Activated T-cell treated with anti-CD3 and anti-CD28 coated beads, Interleukin-2, amount 50 U/mL, for 4 hours (primary cell): ENCODE data around the gene CD52. TPM values are rescaled to one million over a fixed set of nuclear protein-coding genes. Genes with fewer than 3 reads are reported as not detected.

Source experiments
- ATAC-seq, 2 donors: fragments of 200-7000 bp; cut with Tn5 transposase; one replicate each; pipeline ENCODE4 v1.10.0; 2021
- DNase-seq: peaks from one replicate; pipeline ENCODE4 v3.0.0-alpha.2; 2020
- H3K27me3 Mint-ChIP-seq: one replicate; pipeline ENCODE4 v1.8.0; 2021; ENCODE audit warnings: low read depth, mixed read lengths
- H3K36me3 Mint-ChIP-seq: one replicate; pipeline ENCODE4 v1.8.0; 2022; ENCODE audit warnings: mixed read lengths; ENCODE audit not compliant: insufficient read depth
- H3K4me1 Mint-ChIP-seq: one replicate; pipeline ENCODE4 v1.8.0; 2021; ENCODE audit warnings: low read depth, mixed read lengths
- H3K4me3 Mint-ChIP-seq: one replicate; pipeline ENCODE4 v1.8.0; 2021; ENCODE audit warnings: mild to moderate bottlenecking, moderate library complexity, mixed read lengths
- H3K9me3 Mint-ChIP-seq: one replicate; pipeline ENCODE4 v1.8.0; 2021; ENCODE audit warnings: mixed read lengths
- total RNA-seq, 3 donors: library from RNA; stranded (reverse); gene quantifications; one replicate each; pipeline ENCODE4 v1.2.1, GENCODE V29; 2021

CD52 gene
- total RNA-seq, 3 donors from 2014 or later: 82.3 to 99.4 (median 93.8) TPM

GRCh38 chr1:26346274-26347033 is 28.7 kb downstream of the CD52 start:
- no peaks in the 10 kb centered on the region for H3K4me1 Mint-ChIP-seq
- H3K4me3 Mint-ChIP-seq: no peak overlapping the region
- no peak for ATAC-seq

GRCh38 chr1:26349188-26349876 is 31.6 kb downstream of the CD52 start:
- Mint-ChIP-seq H3K27me3 (no peaks in the 10 kb centered on the region), H3K4me1 (no peaks in the 10 kb centered on the region), H3K36me3 (no peaks in the 10 kb centered on the region), H3K9me3 (no peaks in the 10 kb centered on the region), H3K4me3 (no peak overlapping the region)
- DNase-seq (no peak), ATAC-seq (no peak)

More at GRCh38 chr1:26346274-26347033, 28.7 kb downstream of the CD52 start:
- DNase-seq: no peak
- Mint-ChIP-seq H3K9me3 (no peaks in the 10 kb centered on the region), H3K36me3 (no peaks in the 10 kb centered on the region), H3K27me3 (no peaks in the 10 kb centered on the region)

- ATAC-seq: no peak
- no peaks in the 10 kb centered on the region for H3K4me1 Mint-ChIP-seq
Observed at GRCh38 chr1:26349877-26350244, 32.1 kb downstream of the CD52 start.

GRCh38 chr1:26350343-26350700 is 32.6 kb downstream of the CD52 start:
- Mint-ChIP-seq H3K4me3 (no peak overlapping the region), H3K27me3 (no peaks in the 10 kb centered on the region), H3K9me3 (no peaks in the 10 kb centered on the region), H3K4me1 (no peaks in the 10 kb centered on the region), H3K36me3 (no peaks in the 10 kb centered on the region)
- ATAC-seq (no peak), DNase-seq (no peak)

More at GRCh38 chr1:26349877-26350244, 32.1 kb downstream of the CD52 start:
- DNase-seq: no peak
- Mint-ChIP-seq H3K36me3 (no peaks in the 10 kb centered on the region), H3K27me3 (no peaks in the 10 kb centered on the region), H3K4me3 (no peak overlapping the region), H3K9me3 (no peaks in the 10 kb centered on the region)

- Mint-ChIP-seq H3K36me3 (no peaks in the 10 kb centered on the region), H3K27me3 (no peaks in the 10 kb centered on the region), H3K4me3 (no peak overlapping the region), H3K9me3 (no peaks in the 10 kb centered on the region), H3K4me1 (peaks cover 3% of the 10 kb centered on the region)
- no peak for DNase-seq
- ATAC-seq: no peak
Observed at GRCh38 chr1:26350701-26351589, 33.2 kb downstream of the CD52 start.

GRCh38 chr1:26351590-26352337 is 34.0 kb downstream of the CD52 start:
- no peak for DNase-seq
- ATAC-seq: no peak
- no peaks in the 10 kb centered on the region for H3K9me3 Mint-ChIP-seq

GRCh38 chr1:26352338-26352679 is 34.6 kb downstream of the CD52 start:
- ATAC-seq: no peak
- Mint-ChIP-seq H3K4me3 (no peak overlapping the region), H3K9me3 (no peaks in the 10 kb centered on the region), H3K27me3 (no peaks in the 10 kb centered on the region), H3K4me1 (peaks cover 3% of the 10 kb centered on the region), H3K36me3 (no peaks in the 10 kb centered on the region)
- DNase-seq: no peak

More at GRCh38 chr1:26351590-26352337, 34.0 kb downstream of the CD52 start:
- peaks cover 3% of the 10 kb centered on the region for H3K4me1 Mint-ChIP-seq
- H3K27me3 Mint-ChIP-seq: no peaks in the 10 kb centered on the region
- no peak overlapping the region for H3K4me3 Mint-ChIP-seq
- no peaks in the 10 kb centered on the region for H3K36me3 Mint-ChIP-seq

GRCh38 chr1:26353210-26353859 is 35.6 kb downstream of the CD52 start:
- H3K4me1 Mint-ChIP-seq: peaks cover 4% of the 10 kb centered on the region
- ATAC-seq (no peak), DNase-seq (no peak)
- no peaks in the 10 kb centered on the region for H3K36me3 Mint-ChIP-seq
- no peak overlapping the region for H3K4me3 Mint-ChIP-seq
- no peaks in the 10 kb centered on the region for H3K27me3 Mint-ChIP-seq
- no peaks in the 10 kb centered on the region for H3K9me3 Mint-ChIP-seq

- Mint-ChIP-seq H3K27me3 (no peaks in the 10 kb centered on the region), H3K4me3 (no peak within 1 kb of the TSS), H3K36me3 (no peaks in the 10 kb centered on the region), H3K9me3 (no peaks in the 10 kb centered on the region), H3K4me1 (peaks cover 12% of the 10 kb centered on the region)
- ATAC-seq (no peak), DNase-seq (no peak)
Observed at GRCh38 chr1:26353976-26354820, 36.4 kb downstream of the CD52 start, which contains the start of gene CRYBG2. Gene CRYBG2 (minus strand): TSS chr1:26354130. CDS start chr1:26346657, 7,473 bp downstream.

GRCh38 chr1:26354972-26355371 is 37.2 kb downstream of the CD52 start:
- ATAC-seq: no peak
- Mint-ChIP-seq H3K4me3 (no peak overlapping the region), H3K4me1 (peaks cover 17% of the 10 kb centered on the region), H3K27me3 (no peaks in the 10 kb centered on the region), H3K36me3 (no peaks in the 10 kb centered on the region), H3K9me3 (no peaks in the 10 kb centered on the region)
- DNase-seq: no peak

GRCh38 chr1:26356106-26356505 is 38.3 kb downstream of the CD52 start:
- Mint-ChIP-seq H3K27me3 (peaks cover 11% of the 10 kb centered on the region), H3K9me3 (no peaks in the 10 kb centered on the region), H3K4me1 (peaks cover 23% of the 10 kb centered on the region), H3K4me3 (no peak overlapping the region), H3K36me3 (no peaks in the 10 kb centered on the region)
- ATAC-seq: no peak
- DNase-seq: no peak

GRCh38 chr1:26357121-26357602 is 39.4 kb downstream of the CD52 start:
- no peak overlapping the region for H3K4me3 Mint-ChIP-seq
- H3K36me3 Mint-ChIP-seq: no peaks in the 10 kb centered on the region
- no peak for ATAC-seq
- H3K4me1 Mint-ChIP-seq: peaks cover 28% of the 10 kb centered on the region
- peaks cover 11% of the 10 kb centered on the region for H3K27me3 Mint-ChIP-seq
- no peak for DNase-seq
- no peaks in the 10 kb centered on the region for H3K9me3 Mint-ChIP-seq
